Measurements from ENCODE around the gene CNPY3. TPM values are rescaled to one million over a fixed set of nuclear protein-coding genes. Genes with fewer than 3 reads are reported as not detected.

Gene CNPY3
- total RNA-seq, 4 donors from 2014 or later: 23.3 to 37.9 (median 36.8) TPM

GRCh38 chr6:42932412-42932811 is 3.1 kb downstream of the CNPY3 start:
- TF ChIP-seq EP300 (IDR thresholded peaks at IDR 0.05) (no peak), POLR2AphosphoS5 (IDR thresholded peaks at IDR 0.05) (no peak), POLR2A (IDR thresholded peaks at IDR 0.05) (no peak), CTCF (IDR thresholded peaks at IDR 0.05) (no peak)
- Histone ChIP-seq H3K4me1 (peaks cover 4 to 52% (median 11%) of the 10 kb centered on the region in 3 donors), H3K27me3 (no peaks in the 10 kb centered on the region), H3K27ac (peak overlapping the region in 3 of 4 donors; percentile 28 to 95 (median 34)), H3K9me3 (no peaks in the 10 kb centered on the region), H3K36me3 (peaks cover 0 to 44% of the 10 kb centered on the region in 2 donors), H3K4me3 (no peak overlapping the region)
- WGBS, 2 donors (ENCODE audit: low coverage in 1 of 2): 67 to 92% methylated on average over 2 to 3 of the region's 3 CpGs
- ATAC-seq: no peak

GRCh38 chr6:42933205-42933604 is 3.9 kb downstream of the CNPY3 start:
- Histone ChIP-seq H3K4me1 (peaks cover 4 to 46% (median 11%) of the 10 kb centered on the region in 3 donors), H3K9me3 (no peaks in the 10 kb centered on the region), H3K27ac (peak overlapping the region in 2 of 4 donors; percentile 3 to 17), H3K27me3 (no peaks in the 10 kb centered on the region), H3K4me3 (no peak overlapping the region), H3K36me3 (peaks cover 0 to 52% of the 10 kb centered on the region in 2 donors)
- ATAC-seq: no peak
- 50 to 60% methylated on average over 2 to 3 of the region's 3 CpGs for WGBS, 2 donors (ENCODE audit: low coverage in 1 of 2)
- TF ChIP-seq POLR2AphosphoS5 (IDR thresholded peaks at IDR 0.05) (no peak), EP300 (IDR thresholded peaks at IDR 0.05) (no peak), POLR2A (IDR thresholded peaks at IDR 0.05) (no peak), CTCF (IDR thresholded peaks at IDR 0.05) (no peak)

DNA sequence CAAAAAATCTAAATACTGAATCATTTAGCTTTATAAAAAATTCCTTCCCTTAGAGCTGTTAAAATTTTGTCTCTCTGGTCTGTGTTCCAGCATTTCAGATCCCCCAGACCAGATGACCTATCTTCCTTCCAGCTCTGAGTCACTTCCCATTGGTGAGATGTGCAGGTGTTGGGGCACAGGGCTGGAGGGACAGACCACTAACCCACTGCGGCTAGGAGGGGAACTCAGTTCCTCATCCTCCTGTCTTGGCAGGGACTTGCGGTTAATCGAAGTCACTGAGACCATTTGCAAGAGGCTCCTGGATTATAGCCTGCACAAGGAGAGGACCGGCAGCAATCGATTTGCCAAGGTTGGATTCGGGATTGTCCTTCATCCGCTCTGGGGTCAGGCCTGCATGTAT is 6.0 kb downstream of the CNPY3 start:
- 52% methylated on average over 6 of the region's 7 CpGs; no CpG with 5 or more reads in 1 of the 2 donors for WGBS, 2 donors (ENCODE audit: low coverage in 1 of 2)
- Histone ChIP-seq H3K36me3 (peaks cover 0 to 73% of the 10 kb centered on the region in 2 donors), H3K9me3 (no peaks in the 10 kb centered on the region), H3K27me3 (no peaks in the 10 kb centered on the region), H3K4me3 (no peak overlapping the region), H3K27ac (no peak overlapping the region), H3K4me1 (peaks cover 4 to 34% (median 11%) of the 10 kb centered on the region in 3 donors)
- ATAC-seq: no peak
- TF ChIP-seq CTCF (IDR thresholded peaks at IDR 0.05) (no peak), POLR2A (IDR thresholded peaks at IDR 0.05) (no peak), EP300 (IDR thresholded peaks at IDR 0.05) (no peak), POLR2AphosphoS5 (IDR thresholded peaks at IDR 0.05) (no peak)

GRCh38 chr6:42936398-42936797 is 7.1 kb downstream of the CNPY3 start:
- Histone ChIP-seq H3K9me3 (no peaks in the 10 kb centered on the region), H3K4me1 (peaks cover 0 to 23% (median 3%) of the 10 kb centered on the region in 3 donors), H3K36me3 (peaks cover 0 to 83% of the 10 kb centered on the region in 2 donors), H3K4me3 (no peak overlapping the region), H3K27ac (no peak overlapping the region), H3K27me3 (no peaks in the 10 kb centered on the region)
- ATAC-seq: no peak
- TF ChIP-seq POLR2AphosphoS5 (IDR thresholded peaks at IDR 0.05): no peak
- no peak for TF ChIP-seq POLR2A (IDR thresholded peaks at IDR 0.05)
- TF ChIP-seq CTCF (IDR thresholded peaks at IDR 0.05): no peak
- TF ChIP-seq EP300 (IDR thresholded peaks at IDR 0.05): no peak
- WGBS, 2 donors (ENCODE audit: low coverage in 1 of 2): 78 to 89% methylated on average over 6 to 11 of the region's 11 CpGs

All from gastroesophageal sphincter (tissue), 4 donors.